MM.1S (cell line): ENCODE results near the gene SLC4A5.

ENCODE experiments used
- DNase-seq: peaks from one replicate; pipeline ENCODE4 v3.0.0-alpha.2; 2015
- H2AFZ ChIP-seq: fragments of 300-600 bp; sonication (generic); 2 replicates; pipeline ENCODE4 v1.6.0; 2016; ENCODE audit warnings: antibody characterized with exemption, low read length
- H3F3A ChIP-seq: fragments of 300-600 bp; sonication (generic); 2 replicates; pipeline ENCODE4 v1.6.1; 2016; ENCODE audit warnings: mild to moderate bottlenecking, antibody characterized with exemption, low read length, moderate library complexity, mixed read lengths; ENCODE audit not compliant: insufficient read depth
- H3K27ac ChIP-seq: fragments of 300-600 bp; sonication (generic); 2 replicates; pipeline ENCODE4 v1.5.1; 2016; ENCODE audit warnings: mild to moderate bottlenecking, low read length
- H3K27me3 ChIP-seq: fragments of 300-600 bp; sonication (generic); replicated peaks from 2 replicates; pipeline ENCODE4 v1.6.0; 2016; ENCODE audit warnings: low read length; ENCODE audit not compliant: insufficient read depth
- H3K36me3 ChIP-seq: fragments of 300-600 bp; sonication (generic); replicated peaks from 2 replicates; pipeline ENCODE4 v1.6.1; 2016; ENCODE audit warnings: mild to moderate bottlenecking, low read length, mixed read lengths; ENCODE audit not compliant: insufficient read depth
- H3K4me1 ChIP-seq: fragments of 300-600 bp; sonication (generic); 2 replicates; pipeline ENCODE4 v1.6.1; 2016; ENCODE audit warnings: low read length, mixed read lengths
- H3K4me2 ChIP-seq: fragments of 300-600 bp; sonication (generic); 2 replicates; pipeline ENCODE4 v1.6.0; 2016; ENCODE audit warnings: low read depth, low read length
- H3K4me3 ChIP-seq: fragments of 300-600 bp; sonication (generic); 2 replicates; pipeline ENCODE4 v1.5.1; 2016; ENCODE audit warnings: low read length, mixed read lengths
- H3K79me2 ChIP-seq: fragments of 300-600 bp; sonication (generic); 2 replicates; pipeline ENCODE4 v1.6.1; 2016; ENCODE audit warnings: mixed run types, low read length, mixed read lengths
- H3K9ac ChIP-seq: fragments of 300-600 bp; sonication (generic); 2 replicates; pipeline ENCODE4 v1.6.1; 2016; ENCODE audit warnings: low read length, mixed read lengths
- H3K9me2 ChIP-seq: fragments of 300-600 bp; sonication (generic); replicated peaks from 2 replicates; pipeline ENCODE4 v1.6.1; 2016; ENCODE audit warnings: mild to moderate bottlenecking, low read length, mixed read lengths; ENCODE audit not compliant: insufficient read depth
- H3K9me3 ChIP-seq: fragments of 300-600 bp; sonication (generic); replicated peaks from 2 replicates; pipeline ENCODE4 v1.6.1; 2016; ENCODE audit warnings: mild to moderate bottlenecking, low read length, mixed read lengths; ENCODE audit not compliant: insufficient read depth
- H4K20me1 ChIP-seq: fragments of 300-600 bp; sonication (generic); 2 replicates; pipeline ENCODE4 v1.6.1; 2016; ENCODE audit warnings: mild to moderate bottlenecking, low read length, moderate library complexity, mixed read lengths; ENCODE audit not compliant: insufficient read depth
- EZH2 ChIP-seq: fragments of 300-600 bp; sonication (generic); optimal IDR thresholded peaks from 2 replicates; pipeline ENCODE3; 2017; ENCODE audit warnings: low read depth, mild to moderate bottlenecking, antibody characterized with exemption, low read length, mixed read lengths
- EZH2phosphoT487 ChIP-seq: fragments of 300-600 bp; sonication (generic); IDR thresholded peaks from 2 replicates; pipeline ENCODE4 v1.6.1; 2018; ENCODE audit warnings: antibody characterized with exemption, low read length
- TF ChIP-seq, protein P1 (sequence below): fragments of 300-600 bp; sonication (generic); IDR thresholded peaks from 2 replicates; pipeline ENCODE4 v1.5.1; 2016; ENCODE audit warnings: antibody characterized with exemption, low read length, mixed read lengths

SLC4A5 gene

GRCh38 chr2:74343316-74343715 is at the start of gene SLC4A5:
TSS of gene SLC4A5 (minus strand) at chr2:74343416. CDS start at chr2:74315023, 28,393 bp downstream.
- Histone ChIP-seq H3K79me2 (no peaks in the 10 kb centered on the region), H3K27me3 (no peaks in the 10 kb centered on the region), H3K36me3 (no peaks in the 10 kb centered on the region), H3K27ac (no peak within 1 kb of the TSS), H3K9me3 (no peaks in the 10 kb centered on the region), H3K9ac (no peak within 1 kb of the TSS), H3K4me2 (no peak within 1 kb of the TSS), H4K20me1 (no peaks in the 10 kb centered on the region), H2AFZ (no peak within 1 kb of the TSS), H3K4me1 (no peaks in the 10 kb centered on the region), H3K9me2 (no peaks in the 10 kb centered on the region), H3K4me3 (no peak within 1 kb of the TSS), H3F3A (no peaks in the 10 kb centered on the region)
- DNase-seq = no peak
- TF ChIP-seq EZH2 (no peak), EZH2phosphoT487 (no peak)
- TF ChIP-seq, protein P1, sequence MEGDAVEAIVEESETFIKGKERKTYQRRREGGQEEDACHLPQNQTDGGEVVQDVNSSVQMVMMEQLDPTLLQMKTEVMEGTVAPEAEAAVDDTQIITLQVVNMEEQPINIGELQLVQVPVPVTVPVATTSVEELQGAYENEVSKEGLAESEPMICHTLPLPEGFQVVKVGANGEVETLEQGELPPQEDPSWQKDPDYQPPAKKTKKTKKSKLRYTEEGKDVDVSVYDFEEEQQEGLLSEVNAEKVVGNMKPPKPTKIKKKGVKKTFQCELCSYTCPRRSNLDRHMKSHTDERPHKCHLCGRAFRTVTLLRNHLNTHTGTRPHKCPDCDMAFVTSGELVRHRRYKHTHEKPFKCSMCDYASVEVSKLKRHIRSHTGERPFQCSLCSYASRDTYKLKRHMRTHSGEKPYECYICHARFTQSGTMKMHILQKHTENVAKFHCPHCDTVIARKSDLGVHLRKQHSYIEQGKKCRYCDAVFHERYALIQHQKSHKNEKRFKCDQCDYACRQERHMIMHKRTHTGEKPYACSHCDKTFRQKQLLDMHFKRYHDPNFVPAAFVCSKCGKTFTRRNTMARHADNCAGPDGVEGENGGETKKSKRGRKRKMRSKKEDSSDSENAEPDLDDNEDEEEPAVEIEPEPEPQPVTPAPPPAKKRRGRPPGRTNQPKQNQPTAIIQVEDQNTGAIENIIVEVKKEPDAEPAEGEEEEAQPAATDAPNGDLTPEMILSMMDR = no peak

DNA sequence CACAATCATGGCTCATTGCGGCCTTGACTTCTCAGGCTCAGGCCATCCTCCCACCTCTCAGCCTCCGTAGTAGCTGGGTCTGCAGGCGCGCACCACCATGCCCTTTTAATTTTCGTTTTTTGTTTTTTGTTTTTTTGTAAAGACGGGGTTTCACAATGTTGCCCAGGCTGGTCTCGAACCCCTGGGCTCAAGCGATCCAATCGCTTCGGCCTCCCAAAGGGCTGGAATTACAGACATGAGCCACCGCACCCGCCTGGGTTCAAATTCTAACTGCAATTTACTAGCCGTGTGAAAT is 49.2 kb upstream of the SLC4A5 start:
- TF ChIP-seq, protein P1 = no peak
- TF ChIP-seq EZH2 (no peak), EZH2phosphoT487 (no peak)
- Histone ChIP-seq H3K9me3 (no peaks in the 10 kb centered on the region), H3K27ac (no peak overlapping the region), H3K4me1 (peaks cover 12% of the 10 kb centered on the region), H4K20me1 (no peaks in the 10 kb centered on the region), H3K9me2 (no peaks in the 10 kb centered on the region), H3K9ac (no peak overlapping the region; the same call in 1 of the 2 replicates), H3K4me3 (peak overlapping the region; percentile 98), H3K4me2 (peak overlapping the region; percentile 86), H2AFZ (peak overlapping the region; percentile 59), H3K27me3 (no peaks in the 10 kb centered on the region), H3K36me3 (no peaks in the 10 kb centered on the region), H3K79me2 (peaks cover 42% of the 10 kb centered on the region), H3F3A (no peaks in the 10 kb centered on the region)
- DNase-seq = no peak

DNA sequence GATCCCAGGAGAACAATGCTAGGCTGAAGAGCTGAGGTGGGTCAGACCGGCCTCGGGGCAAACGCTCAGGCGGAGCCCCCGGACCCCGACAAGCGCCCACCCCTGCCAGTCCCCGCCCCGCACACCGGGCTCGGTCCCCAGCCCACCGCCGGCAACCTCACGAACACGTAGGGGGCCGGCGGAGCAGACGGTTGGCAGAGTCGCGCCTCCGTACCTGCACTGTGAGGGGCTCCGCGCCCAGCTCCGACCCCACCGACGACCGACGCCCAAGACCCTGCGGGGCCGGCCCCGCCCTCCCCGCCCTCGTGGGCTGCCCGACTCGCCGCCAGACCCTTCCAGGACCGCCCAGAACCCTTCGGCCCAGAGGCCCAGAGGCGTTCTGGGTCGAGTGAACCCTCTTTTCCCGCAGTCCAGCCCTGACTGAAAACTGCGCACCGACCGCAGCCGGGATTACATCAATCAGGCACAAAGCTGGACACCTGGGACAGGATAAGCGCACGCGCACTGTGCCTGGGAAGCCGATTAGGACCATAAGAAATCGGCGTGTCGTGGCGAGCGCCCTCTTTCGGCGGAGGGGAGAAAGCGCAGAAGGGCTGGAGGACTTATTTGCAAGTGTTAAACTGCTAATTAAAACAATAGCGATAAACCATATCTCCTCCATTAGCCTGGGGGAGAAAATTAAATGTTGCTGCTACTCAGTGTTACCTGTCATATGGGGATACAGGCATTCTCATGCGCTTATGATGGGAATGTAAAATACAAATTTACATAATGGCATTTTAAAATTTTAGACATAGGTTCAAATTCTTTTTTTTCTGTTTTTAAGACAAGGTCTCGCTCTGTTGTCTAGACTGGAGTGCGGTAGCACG is 48.6 kb upstream of the SLC4A5 start:
- H3K27ac ChIP-seq = peak overlapping the region; percentile 65
- H2AFZ ChIP-seq = peak overlapping the region; percentile 94
- H3K79me2 ChIP-seq = peaks cover 45% of the 10 kb centered on the region
- peaks cover 12% of the 10 kb centered on the region for H3K4me1 ChIP-seq
- peak overlapping the region; percentile 92 for H3K9ac ChIP-seq
- no peaks in the 10 kb centered on the region for H3F3A ChIP-seq
- H3K4me3 ChIP-seq = peak overlapping the region; percentile 98
- DNase-seq = peak; percentile 93
- H3K27me3 ChIP-seq = no peaks in the 10 kb centered on the region
- H4K20me1 ChIP-seq = no peaks in the 10 kb centered on the region
- H3K36me3 ChIP-seq = no peaks in the 10 kb centered on the region
- H3K9me2 ChIP-seq = no peaks in the 10 kb centered on the region
- no peak for TF ChIP-seq EZH2phosphoT487
- TF ChIP-seq EZH2 = no peak
- TF ChIP-seq, protein P1 = peak; percentile 96
- H3K4me2 ChIP-seq = peak overlapping the region; percentile 86
- H3K9me3 ChIP-seq = no peaks in the 10 kb centered on the region
